GM12878 (cell line): Measurements from ENCODE around the gene IRF2BP1. TPM values are rescaled to one million over a fixed set of nuclear protein-coding genes. Genes with fewer than 3 reads are reported as not detected.

ENCODE experiments used
- ATAC-seq: fragments of 200-7000 bp; cut with Tn5 transposase; 3 replicates; pipeline ENCODE4 v1.9.1; 2020; ENCODE audit warnings: mild to moderate bottlenecking, moderate library complexity
- BruUV-seq: library from RNA; stranded (reverse); fragments of 400-500 nt; replicated peaks from 2 replicates; lab custom pipeline; 2021; lab: Mats Ljungman, UMichigan
- CTCF ChIA-PET: fragments of 300-600 bp; sonication (Branson Sonifier 250); formaldehyde crosslinking; extraction: SDS; loops from one replicate; lab custom pipeline; 2021; ENCODE audit warnings: inconsistent platforms; lab: Yijun Ruan, JAX
- POLR2A ChIA-PET: fragments of 350-600 bp; formaldehyde crosslinking; extraction: SDS; loops from one replicate; lab custom pipeline; 2021; ENCODE audit warnings: inconsistent platforms; lab: Charles Lee
- RAD21 ChIA-PET: fragments of 300-600 bp; sonication (Branson Sonifier 250); formaldehyde crosslinking; loops from one replicate; lab custom pipeline; 2023; ENCODE audit warnings: antibody characterized with exemption; ENCODE audit not compliant: unreplicated experiment; lab: Charles Lee
- SMC1A ChIA-PET: fragments of 300-600 bp; sonication (Branson Sonifier 250); formaldehyde crosslinking; loops from one replicate; lab custom pipeline; 2023; ENCODE audit not compliant: unreplicated experiment, uncharacterized antibody; lab: Charles Lee
- DNase-seq: peaks from one replicate; pipeline ENCODE4 v3.0.0-alpha.2; 2011; ENCODE audit warnings: low read depth, low spot score
- FAIRE-seq: peaks from 3 replicates; lab custom pipeline; 2011; peaks lifted over from hg19 to GRCh38; lab: Jason Lieb, UNC
- H2AFZ ChIP-seq: 2 replicates; pipeline ENCODE4 v1.6.0; 2011; ENCODE audit warnings: low read depth, low read length, control low read depth; ENCODE audit not compliant: control insufficient read depth
- H3K27ac ChIP-seq: 2 replicates; pipeline ENCODE4 v1.5.1; 2011; ENCODE audit warnings: control low read depth; ENCODE audit not compliant: control insufficient read depth, insufficient read depth
- H3K27me3 ChIP-seq, 2 experiments: replicated peaks in 1 of 2; 2 replicates each; pipeline versions ENCODE4 v1.6.0 to v1.6.1; 2011; ENCODE audit warnings: low read length in 1 of 2; ENCODE audit not compliant: control insufficient read depth in 2 of 2, insufficient read depth in 2 of 2
- H3K36me3 ChIP-seq, 2 experiments: 2 replicates each; pipeline ENCODE4 v1.5.1; 2011; ENCODE audit warnings: low read length in 1 of 2; ENCODE audit not compliant: control insufficient read depth in 2 of 2, insufficient read depth in 2 of 2
- H3K4me1 ChIP-seq: 2 replicates; pipeline ENCODE4 v1.6.1; 2011; ENCODE audit warnings: mild to moderate bottlenecking, low read length, moderate library complexity, mixed read lengths; ENCODE audit not compliant: control insufficient read depth, insufficient read depth
- H3K4me2 ChIP-seq: 2 replicates; pipeline ENCODE4 v1.6.0; 2011; ENCODE audit warnings: control low read depth; ENCODE audit not compliant: control insufficient read depth, insufficient read depth
- H3K4me3 ChIP-seq: fragments of 200-600 bp; sonication (generic); 2 replicates; pipeline ENCODE4 v1.5.1; 2016
- H3K79me2 ChIP-seq: 2 replicates; pipeline ENCODE4 v1.6.0; 2011; ENCODE audit warnings: low read length; ENCODE audit not compliant: control insufficient read depth, insufficient read depth
- H3K9ac ChIP-seq: 2 replicates; pipeline ENCODE4 v1.8.0; 2011; ENCODE audit warnings: low read length, control low read depth, mixed read lengths; ENCODE audit not compliant: control insufficient read depth, insufficient read depth
- H3K9me3 ChIP-seq: replicated peaks from 3 replicates; pipeline ENCODE4 v1.5.1; 2011; ENCODE audit warnings: mild to moderate bottlenecking, low read length; ENCODE audit not compliant: control insufficient read depth, insufficient read depth
- H4K20me1 ChIP-seq: 2 replicates; pipeline ENCODE4 v1.6.0; 2011; ENCODE audit not compliant: control insufficient read depth, insufficient read depth
- ETV6 ChIP-seq, 2 experiments: fragments of 450-650 bp in 1 of 2; IDR thresholded peaks in 1 of 2; conservative IDR thresholded peaks in 1 of 2; 2 replicates each; pipeline ENCODE4 v1.6.1; 2014; ENCODE audit warnings: antibody characterized with exemption in 1 of 2, borderline replicate concordance in 1 of 2, low read depth in 1 of 2, mild to moderate bottlenecking in 1 of 2, moderate library complexity in 1 of 2
- HDGF ChIP-seq: fragments of 450-650 bp; IDR thresholded peaks from 2 replicates; pipeline ENCODE4 v1.6.1; 2016; ENCODE audit warnings: antibody characterized with exemption
- IKZF2 ChIP-seq, 2 experiments: fragments of 450-650 bp; IDR thresholded peaks; 2 replicates each; pipeline ENCODE4 v1.6.1; 2017; ENCODE audit warnings: mild to moderate bottlenecking in 2 of 2, moderate library complexity in 2 of 2
- JUNB ChIP-seq: IDR thresholded peaks from 2 replicates; pipeline ENCODE4 v1.6.1; 2016; ENCODE audit warnings: antibody characterized with exemption, mild to moderate bottlenecking
- LARP7 ChIP-seq: fragments of 450-650 bp; IDR thresholded peaks from 2 replicates; pipeline ENCODE4 v1.6.1; 2017; ENCODE audit warnings: mild to moderate bottlenecking
- MTA2 ChIP-seq: fragments of 450-650 bp; IDR thresholded peaks from 2 replicates; pipeline ENCODE4 v1.6.1; 2016; ENCODE audit warnings: low read depth, mild to moderate bottlenecking, moderate library complexity
- MYC ChIP-seq: IDR thresholded peaks from 2 replicates; pipeline ENCODE4 v1.6.1; 2011; ENCODE audit warnings: mild to moderate bottlenecking, low read length, moderate library complexity, inconsistent platforms; ENCODE audit not compliant: insufficient read depth, insufficient replicate concordance, insufficient read length, severe bottlenecking
- NFXL1 ChIP-seq: fragments of 450-650 bp; IDR thresholded peaks from 2 replicates; pipeline ENCODE4 v1.6.1; 2017; ENCODE audit warnings: antibody characterized with exemption, mild to moderate bottlenecking, borderline replicate concordance
- NFYA ChIP-seq: IDR thresholded peaks from 2 replicates; pipeline ENCODE4 v1.6.1; 2011; ENCODE audit warnings: low read depth, mild to moderate bottlenecking, low read length, improper control_type of control experiment, borderline replicate concordance
- PML ChIP-seq: IDR thresholded peaks from 2 replicates; pipeline ENCODE4 v1.6.1; 2012; ENCODE audit warnings: low read length, inconsistent platforms
- POLR2AphosphoS5 ChIP-seq: IDR thresholded peaks from 2 replicates; pipeline ENCODE4 v1.6.1; 2011; ENCODE audit warnings: mild to moderate bottlenecking, low read length, inconsistent platforms
- SUZ12 ChIP-seq: fragments of 200-600 bp; sonication (generic); IDR thresholded peaks from one replicate; pipeline ENCODE4 v1.6.1; 2018; ENCODE audit warnings: antibody characterized with exemption, mild to moderate bottlenecking; ENCODE audit not compliant: unreplicated experiment
- TCF7 ChIP-seq: IDR thresholded peaks from 2 replicates; pipeline ENCODE4 v1.6.1; 2014; ENCODE audit warnings: antibody characterized with exemption, borderline replicate concordance
- ZNF274 ChIP-seq: IDR thresholded peaks from one replicate; pipeline ENCODE4 v1.8.0; 2011; ENCODE audit not compliant: insufficient read length, insufficient read depth
- WGBS: methylation state at CpG from one replicate; pipeline ENCODE4 v1.1.6; 2016; ENCODE audit warnings: low lambda C conversion rate; ENCODE audit not compliant: insufficient replicate concordance, insufficient coverage; ENCODE audit errors: missing lambda C conversion rate; 5-methylcytosine and 5-hydroxymethylcytosine counted together
- in situ Hi-C: fragments of 300-500 bp; cut with MboI; formaldehyde crosslinking; loops from 9 replicates; pipeline ENCODE4 v1.14.3; 2018; ENCODE audit warnings: mixed read lengths
- intact Hi-C: fragments of 100-400 bp; cut with micrococcal nuclease; formaldehyde crosslinking; loops from one replicate; pipeline ENCODE4 v1.14.2; 2022; ENCODE audit not compliant: unreplicated experiment
- polyA plus RNA-seq, 11 experiments: library from polyadenylated mRNA; depleted of rRNA in 4 of 11; unstranded in 6 of 11; stranded (reverse) in 5 of 11; fragments of >200 nt; fragmentation: Nextera tagmentation in 4 of 11; fragmentation: Illumina TruSeq in 1 of 11; extraction: Ambion mirVana in 4 of 11; extraction: Trizol in 1 of 11; gene quantifications; 1 replicate in 1 of 11; 2 replicates in 10 of 11; pipeline versions ENCODE4 v1.2.1 to v1.2.3, GENCODE V29; 2011 to 2016; ENCODE audit warnings: inconsistent platforms in 2 of 11, missing spikeins in 2 of 11, low read depth in 1 of 11
- total RNA-seq, 4 experiments: library from RNA; depleted of rRNA in 3 of 4; stranded (reverse); fragments of >200 nt in 3 of 4; fragmentation: Illumina TruSeq in 1 of 4; extraction: Trizol in 1 of 4; gene quantifications; 2 replicates each; pipeline versions ENCODE4 v1.2.1 to v1.2.3, GENCODE V29; 2013 to 2021
- TF ChIP-seq, protein P1 (sequence below): fragments of 450-650 bp; IDR thresholded peaks from 2 replicates; pipeline ENCODE4 v1.6.1; 2018; ENCODE audit warnings: borderline replicate concordance, mild to moderate bottlenecking; ENCODE audit not compliant: partially characterized antibody

The IRF2BP1 gene
- total and polyA plus RNA-seq, 10 of the 15 experiments (the other 5 are each of a cell fraction or from before 2014, with no cell fraction given), result 0.31 to 24.4 (median 4.4) TPM

DNA sequence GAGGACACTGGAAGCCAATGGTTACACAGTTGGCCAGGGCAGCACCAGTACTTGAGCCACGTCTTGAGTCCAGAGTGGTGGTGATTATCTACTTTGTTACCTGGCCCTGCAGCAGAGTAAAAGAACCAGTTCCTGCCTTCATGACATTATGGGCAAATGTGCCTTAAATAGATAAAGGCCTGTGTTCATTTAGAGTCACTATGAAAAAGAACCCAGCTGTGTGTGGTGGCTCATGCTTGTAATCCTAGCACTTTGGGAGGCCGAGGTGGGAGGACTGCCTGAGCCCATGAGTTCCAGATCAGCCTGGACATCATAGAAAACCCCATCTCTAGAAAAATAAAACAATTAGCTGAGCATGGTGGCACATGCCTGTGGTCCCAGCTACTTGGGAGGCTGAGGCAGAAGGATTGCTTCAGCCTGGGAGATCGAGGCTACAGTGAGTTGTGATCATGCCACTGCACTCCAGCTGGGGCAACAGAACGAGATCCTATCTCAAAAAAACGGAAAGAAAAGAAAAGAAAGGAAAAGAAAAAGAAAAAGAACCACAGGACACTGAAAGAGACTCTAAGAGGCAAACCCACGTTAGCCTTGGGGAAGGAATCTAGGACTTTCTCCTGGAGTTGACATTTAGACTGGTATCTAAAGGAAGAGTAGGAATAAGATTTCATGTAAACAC is 3.4 kb upstream of the IRF2BP1 start:
- ChIA-PET SMC1A (no interaction called here), RAD21 (interaction anchor here (0.6 kb wide), 1 partner anchor 549 kb away, joined by 5 read pairs; no protein-coding TSS in a partner anchor), POLR2A (interaction anchor here (0.6 to 1.0 kb wide), 3 partner anchors 12 to 93 kb away, joined by 3 to 4 read pairs (median 3); no protein-coding TSS in a partner anchor)

More for the DNA sequence above, 3.4 kb upstream of the IRF2BP1 start:
- no peaks in the 10 kb centered on the region for H3K27me3 ChIP-seq
- no peak overlapping the region for H3K4me2 ChIP-seq
- peaks cover 9% of the 10 kb centered on the region for H3K79me2 ChIP-seq
- TF ChIP-seq MYC (no peak), SUZ12 (no peak), TCF7 (no peak), PML (no peak), IKZF2 (IDR thresholded peaks at IDR 0.05) (no peak), ZNF274 (no peak), JUNB (no peak), HDGF (no peak), LARP7 (no peak), POLR2AphosphoS5 (no peak), MTA2 (no peak), NFXL1 (no peak), ETV6 (conservative IDR thresholded peaks at IDR 0.05 in 1 of 2, IDR thresholded peaks at IDR 0.05 in 1 of 2; ENCODE audit: borderline replicate concordance in 1 of 2, low read depth in 1 of 2) (no peak), NFYA (no peak)
- TF ChIP-seq, protein P1, sequence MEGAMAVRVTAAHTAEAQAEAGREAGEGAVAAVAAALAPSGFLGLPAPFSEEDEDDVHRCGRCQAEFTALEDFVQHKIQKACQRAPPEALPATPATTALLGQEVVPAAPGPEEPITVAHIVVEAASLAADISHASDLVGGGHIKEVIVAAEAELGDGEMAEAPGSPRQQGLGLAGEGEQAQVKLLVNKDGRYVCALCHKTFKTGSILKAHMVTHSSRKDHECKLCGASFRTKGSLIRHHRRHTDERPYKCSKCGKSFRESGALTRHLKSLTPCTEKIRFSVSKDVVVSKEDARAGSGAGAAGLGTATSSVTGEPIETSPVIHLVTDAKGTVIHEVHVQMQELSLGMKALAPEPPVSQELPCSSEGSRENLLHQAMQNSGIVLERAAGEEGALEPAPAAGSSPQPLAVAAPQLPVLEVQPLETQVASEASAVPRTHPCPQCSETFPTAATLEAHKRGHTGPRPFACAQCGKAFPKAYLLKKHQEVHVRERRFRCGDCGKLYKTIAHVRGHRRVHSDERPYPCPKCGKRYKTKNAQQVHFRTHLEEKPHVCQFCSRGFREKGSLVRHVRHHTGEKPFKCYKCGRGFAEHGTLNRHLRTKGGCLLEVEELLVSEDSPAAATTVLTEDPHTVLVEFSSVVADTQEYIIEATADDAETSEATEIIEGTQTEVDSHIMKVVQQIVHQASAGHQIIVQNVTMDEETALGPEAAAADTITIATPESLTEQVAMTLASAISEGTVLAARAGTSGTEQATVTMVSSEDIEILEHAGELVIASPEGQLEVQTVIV, result no peak
- TF ChIP-seq, all 136 proteins: peak for 0
- H3K9me3 ChIP-seq, result no peaks in the 10 kb centered on the region
- 74% methylated on average over 6 of the region's 6 CpGs for WGBS
- no peak for FAIRE-seq
- intact Hi-C loops, result no loop called here
- H3K36me3 ChIP-seq, result no peaks in the 10 kb centered on the region; a peak in 1 of 4 replicates
- no peak overlapping the region for H3K4me3 ChIP-seq
- H2AFZ ChIP-seq, result no peak overlapping the region
- no peak for DNase-seq
- no peak overlapping the region for H3K9ac ChIP-seq
- in situ Hi-C loops, result no loop called here
- peaks cover 9% of the 10 kb centered on the region for H3K4me1 ChIP-seq
- no peak for ATAC-seq
- no peaks in the 10 kb centered on the region for H4K20me1 ChIP-seq
- H3K27ac ChIP-seq, result no peak overlapping the region
- CTCF ChIA-PET, result no interaction called here
- BruUV-seq, result no TSS peak
